DMS153 treated with DMSO at 0.1 percent for 48 hours (cell line): ENCODE measurements around the gene RNU6-1.

Source experiments
- DNase-seq: peaks from one replicate; lab custom pipeline; 2025; ENCODE audit not compliant: unreplicated experiment; lab: John Stamatoyannopoulos, UW

Gene RNU6-1

GRCh38 chr15:67822537-67823313 lies 17.1 kb downstream of the RNU6-1 start:
- DNase-seq = no peak

- no peak for DNase-seq
These were observed 17.9 kb downstream of the RNU6-1 start for GRCh38 chr15:67821784-67822440.

DNA sequence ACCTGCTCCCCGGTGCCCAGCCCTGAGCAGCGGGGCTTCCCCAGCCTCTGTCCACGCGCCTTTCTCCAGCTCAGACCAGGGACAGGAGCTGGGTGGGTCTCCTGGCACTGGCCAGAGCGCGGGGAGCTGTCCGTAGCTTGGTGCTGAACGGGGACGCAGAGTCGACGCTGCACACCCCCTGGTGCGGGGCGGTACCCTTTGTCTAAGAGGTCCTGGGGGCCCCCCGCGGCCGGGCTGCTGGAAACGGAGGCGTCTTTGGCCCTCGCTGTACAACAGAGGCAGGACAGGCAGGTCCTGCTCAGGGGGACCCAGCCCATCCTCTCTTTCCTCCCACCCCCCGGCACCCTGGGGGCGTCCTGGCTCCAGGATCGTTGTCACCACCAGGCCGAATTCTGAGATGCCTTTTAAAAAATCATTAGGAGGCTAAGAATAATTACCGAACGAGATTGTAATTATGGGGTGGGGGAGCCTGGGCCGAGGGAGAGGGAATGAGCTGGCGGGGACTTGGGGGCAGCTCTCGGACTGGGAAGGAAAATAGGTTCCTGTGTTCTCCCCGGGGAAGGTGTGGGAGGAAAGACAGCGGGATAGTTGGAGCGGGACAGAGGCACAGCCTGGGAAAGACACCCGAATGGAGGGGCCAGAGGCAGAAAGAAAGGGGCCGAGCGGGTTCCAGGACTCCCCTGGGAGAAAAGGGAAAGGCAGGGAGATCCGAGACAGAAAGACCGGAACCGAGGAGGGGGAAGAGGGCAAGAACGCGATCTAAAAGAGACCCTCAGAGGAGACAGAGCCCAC lies 18.7 kb downstream of the RNU6-1 start:
- DNase-seq = no peak

DNA sequence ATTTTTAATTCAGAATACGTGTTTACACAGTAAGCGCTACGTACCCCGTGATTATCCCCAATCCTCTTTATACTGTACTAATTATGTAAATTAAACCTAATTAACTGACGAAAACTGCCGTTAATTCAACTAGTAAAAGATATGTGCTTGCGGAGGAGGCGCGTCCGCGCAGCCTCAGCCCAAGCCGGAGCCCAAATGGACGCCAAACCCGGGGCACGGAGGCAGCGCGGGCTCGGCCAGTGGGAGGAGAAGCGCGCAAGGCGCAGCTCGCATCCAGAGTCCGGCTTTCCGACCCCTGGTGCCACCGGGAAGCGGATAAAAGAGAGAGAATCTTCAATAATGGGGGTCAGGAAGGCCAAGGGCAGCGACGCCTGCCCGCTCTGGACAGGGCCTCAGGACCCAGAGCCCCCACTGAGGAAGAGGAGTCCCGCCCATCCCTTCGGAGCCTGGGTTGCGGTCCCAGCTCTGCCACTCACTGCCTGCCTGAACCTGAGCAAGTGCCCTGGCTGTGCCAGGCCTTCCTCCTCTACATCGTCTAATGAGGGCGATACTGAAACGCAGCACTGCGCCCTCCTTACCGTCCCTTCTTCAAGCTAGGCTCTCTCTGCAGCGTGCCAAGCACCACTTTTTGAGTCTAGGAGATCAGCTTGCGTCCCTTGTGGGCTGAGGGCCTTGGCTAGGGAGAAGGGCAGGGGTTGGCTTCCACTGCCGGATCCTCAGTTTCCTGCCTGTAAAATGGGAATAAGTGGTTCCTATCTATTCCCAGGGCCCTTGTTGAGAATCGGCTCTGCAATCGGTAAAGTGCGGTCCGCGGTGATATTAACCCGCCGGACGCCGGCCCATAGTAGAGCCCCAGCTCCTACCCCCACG lies 19.5 kb downstream of the RNU6-1 start:
- no peak for DNase-seq

DNA sequence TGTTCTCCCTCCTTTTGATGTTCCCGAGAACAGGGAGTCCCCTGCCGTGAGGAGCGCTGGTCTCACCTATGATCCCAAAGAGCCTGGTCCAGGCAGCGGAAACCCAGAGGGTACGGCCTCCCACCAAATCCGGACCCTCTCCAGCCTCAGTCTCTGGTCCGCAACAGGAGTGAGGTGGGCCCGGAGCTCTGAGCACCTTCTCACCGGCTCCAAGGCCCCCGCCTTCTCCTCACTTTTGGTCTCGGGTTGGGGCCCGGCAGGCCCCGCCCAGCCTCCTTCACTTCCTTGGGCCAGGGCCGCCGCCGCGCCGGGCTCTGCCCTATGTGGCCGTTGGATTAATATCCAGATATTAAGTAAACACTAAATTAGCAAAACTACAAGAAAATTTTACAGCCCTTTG lies 20.2 kb downstream of the RNU6-1 start:
- no peak for DNase-seq

GRCh38 chr15:67818464-67818863 lies 21.4 kb downstream of the RNU6-1 start:
- DNase-seq = no peak

- DNase-seq = no peak
These were observed 23.2 kb downstream of the RNU6-1 start for GRCh38 chr15:67816668-67817067.

- no peak for DNase-seq
These were observed 24.7 kb downstream of the RNU6-1 start for GRCh38 chr15:67815036-67815592.

GRCh38 chr15:67813104-67813634 lies 26.7 kb downstream of the RNU6-1 start:
- no peak for DNase-seq

- DNase-seq = no peak
These were observed 27.6 kb downstream of the RNU6-1 start for GRCh38 chr15:67812241-67812644.

- DNase-seq = no peak
These were observed 30.0 kb downstream of the RNU6-1 start for GRCh38 chr15:67809866-67810265.

DNA sequence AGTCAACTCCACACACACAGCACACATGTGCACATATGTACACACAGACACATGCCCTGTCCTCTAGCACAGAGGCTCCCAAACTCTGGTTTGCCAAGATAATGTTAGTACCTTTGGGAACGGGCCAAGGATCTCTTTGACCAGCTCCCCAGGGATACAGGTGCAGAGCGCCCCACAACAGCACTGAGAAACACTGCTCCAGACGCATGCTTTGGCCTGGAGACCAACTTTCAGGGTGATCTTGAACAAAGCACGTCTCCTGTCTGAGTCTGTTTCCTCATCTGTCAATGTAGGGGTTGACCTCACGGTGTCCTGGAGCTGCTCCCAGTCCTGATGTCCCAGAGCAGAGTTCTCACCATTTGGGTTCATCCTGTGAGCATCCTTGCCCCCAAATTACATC lies 30.4 kb downstream of the RNU6-1 start:
- DNase-seq = no peak

- DNase-seq = no peak
These were observed 31.0 kb downstream of the RNU6-1 start for GRCh38 chr15:67808821-67809220.

- DNase-seq = no peak
These were observed 32.0 kb downstream of the RNU6-1 start for GRCh38 chr15:67807836-67808235.

DNA sequence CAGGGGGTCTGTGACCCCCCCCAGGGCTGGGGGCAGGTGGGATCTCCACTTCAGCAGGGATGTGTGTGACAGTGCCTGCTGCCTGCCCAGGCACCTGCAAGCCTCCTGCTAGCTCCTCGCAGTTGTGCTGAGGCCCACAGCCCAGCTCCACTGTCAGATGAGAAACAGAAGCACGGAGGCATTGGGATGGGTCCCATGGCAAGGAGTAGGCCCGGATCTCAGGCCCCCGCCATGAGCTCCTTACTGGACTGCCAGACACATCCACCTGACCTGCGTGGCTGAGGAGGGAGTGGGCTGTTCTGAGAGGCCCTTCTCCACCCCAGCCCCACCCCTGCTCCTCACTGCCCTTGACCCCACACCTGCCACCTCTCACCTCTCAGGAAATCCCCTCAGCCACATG lies 32.7 kb downstream of the RNU6-1 start:
- DNase-seq = no peak

- DNase-seq = no peak
These were observed 33.3 kb downstream of the RNU6-1 start for GRCh38 chr15:67806536-67806935.

- peak; percentile 12 for DNase-seq
These were observed 34.0 kb downstream of the RNU6-1 start for GRCh38 chr15:67805666-67806516.

DNA sequence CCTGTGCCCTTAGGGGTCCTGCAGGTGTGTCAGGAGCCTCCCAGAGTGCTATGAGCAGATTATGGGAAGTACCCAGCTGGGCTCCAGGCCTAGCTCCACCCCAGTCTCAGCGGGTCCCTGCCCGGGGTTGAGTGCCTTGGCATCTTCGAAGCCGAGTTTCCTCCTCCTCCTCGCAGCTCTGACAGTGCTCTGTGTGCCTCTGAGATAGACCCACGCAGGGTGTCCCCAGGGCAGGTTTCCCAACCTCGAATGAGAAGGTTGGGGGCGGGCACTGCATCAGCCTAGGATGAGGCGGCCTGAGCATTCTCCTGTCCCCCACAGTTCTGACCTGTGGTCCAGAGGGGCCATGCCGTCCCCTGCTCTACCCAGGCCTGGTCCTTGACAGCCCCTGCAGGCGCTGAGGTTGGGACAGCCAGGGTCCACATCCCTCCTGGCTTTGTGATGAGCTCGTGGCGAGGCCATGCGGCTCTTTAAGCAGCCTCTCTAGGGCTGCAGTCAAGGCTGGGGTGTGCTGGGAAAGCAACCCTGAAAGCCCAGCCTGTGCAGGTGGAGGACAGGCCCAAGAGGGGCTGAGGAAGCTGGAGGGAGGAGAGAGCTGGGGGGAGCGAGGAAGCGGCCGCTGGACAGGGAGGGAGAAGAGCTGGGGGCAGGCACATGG lies 34.7 kb downstream of the RNU6-1 start:
- no peak for DNase-seq
